SK-N-SH (cell line): ENCODE measurements around the gene S100A4. TPM values are rescaled to one million over a fixed set of nuclear protein-coding genes. Genes with fewer than 3 reads are reported as not detected.

ENCODE experiments used
- CTCF ChIA-PET: fragments of 300-600, 350-600 bp; formaldehyde crosslinking; extraction: SDS; loops from one replicate; lab custom pipeline; 2021; lab: Yijun Ruan, JAX
- POLR2A ChIA-PET: fragments of 350-600 bp; sonication (Branson Sonifier 250); formaldehyde crosslinking; extraction: SDS; loops from one replicate; lab custom pipeline; 2020; ENCODE audit warnings: antibody characterized with exemption, inconsistent platforms; lab: Yijun Ruan, JAX
- DNase-seq: peaks from one replicate; pipeline ENCODE4 v3.0.0; 2012
- H2AFZ ChIP-seq: fragments of 200-600 bp; sonication (generic); 2 replicates; pipeline ENCODE4 v1.8.1; 2016; ENCODE audit warnings: antibody characterized with exemption, mild to moderate bottlenecking, low read depth
- H3F3A ChIP-seq: fragments of 200-600 bp; sonication (generic); replicated peaks from 2 replicates; pipeline ENCODE3; 2016; ENCODE audit warnings: antibody characterized with exemption, mild to moderate bottlenecking; ENCODE audit not compliant: insufficient read depth
- H3K27ac ChIP-seq, 2 experiments: fragments of 200-500 bp in 1 of 2; fragments of 200-600 bp in 1 of 2; sonication (Bioruptor generic) in 1 of 2; sonication (generic), shearing (Covaris generic) in 1 of 2; 2 replicates each; pipeline versions ENCODE4 v1.5.1 to v1.6.1; 2014 to 2016; ENCODE audit warnings: low read depth in 2 of 2, inconsistent platforms in 1 of 2, low read length in 1 of 2, mild to moderate bottlenecking in 1 of 2, mixed read lengths in 1 of 2
- H3K27me3 ChIP-seq: fragments of 200-600 bp; sonication (generic), shearing (Covaris generic); 2 replicates; pipeline ENCODE4 v1.6.1; 2016; ENCODE audit warnings: mixed run types; ENCODE audit not compliant: insufficient read depth
- H3K36me3 ChIP-seq, 2 experiments: fragments of 200-500 bp in 1 of 2; fragments of 200-600 bp in 1 of 2; sonication (Bioruptor generic) in 1 of 2; sonication (generic) in 1 of 2; replicated peaks in 1 of 2; 2 replicates each; pipeline versions ENCODE3 to v1.5.1; 2014 to 2016; ENCODE audit warnings: low read length in 1 of 2, mild to moderate bottlenecking in 1 of 2; ENCODE audit not compliant: insufficient read depth in 2 of 2, control insufficient read depth in 1 of 2
- H3K4me1 ChIP-seq, 2 experiments: fragments of 200-500 bp in 1 of 2; fragments of 200-600 bp in 1 of 2; sonication (Bioruptor generic) in 1 of 2; sonication (generic), shearing (Covaris generic) in 1 of 2; 2 replicates each; pipeline versions ENCODE4 v1.5.1 to v1.6.1; 2014 to 2016; ENCODE audit warnings: low read depth in 1 of 2, low read length in 1 of 2, mixed run types in 1 of 2; ENCODE audit not compliant: insufficient read depth in 2 of 2, control insufficient read depth in 1 of 2
- H3K4me2 ChIP-seq: fragments of 200-600 bp; sonication (generic), shearing (Covaris generic); 2 replicates; pipeline ENCODE4 v1.6.1; 2017; ENCODE audit warnings: mixed run types
- H3K4me3 ChIP-seq, 2 experiments: fragments of 200-500 bp in 1 of 2; fragments of 200-600 bp in 1 of 2; sonication (Bioruptor generic) in 1 of 2; sonication (generic), shearing (Covaris generic) in 1 of 2; 2 replicates each; pipeline versions ENCODE4 v1.5.1 to v1.8.1; 2014 to 2016; ENCODE audit warnings: low read depth in 2 of 2, inconsistent platforms in 1 of 2, low read length in 1 of 2, mild to moderate bottlenecking in 1 of 2, mixed read lengths in 1 of 2, moderate library complexity in 1 of 2
- H3K79me2 ChIP-seq: fragments of 200-600 bp; sonication (generic); 2 replicates; pipeline ENCODE4 v1.8.1; 2017; ENCODE audit warnings: mild to moderate bottlenecking; ENCODE audit not compliant: insufficient read depth
- H3K9ac ChIP-seq: fragments of 200-600 bp; sonication (generic); 2 replicates; pipeline ENCODE4 v1.6.1; 2017; ENCODE audit warnings: mixed run types
- H3K9me2 ChIP-seq: fragments of 200-600 bp; sonication (generic); 2 replicates; pipeline ENCODE4 v1.6.1; 2017; ENCODE audit warnings: mixed run types
- H3K9me3 ChIP-seq: fragments of 200-600 bp; sonication (generic); 2 replicates; pipeline ENCODE4 v1.6.1; 2017; ENCODE audit warnings: mixed run types, mild to moderate bottlenecking, moderate library complexity
- H4K20me1 ChIP-seq: fragments of 200-600 bp; sonication (generic); 2 replicates; pipeline ENCODE4 v1.6.1; 2017; ENCODE audit warnings: mild to moderate bottlenecking, mixed run types; ENCODE audit not compliant: insufficient read depth
- CHD2 ChIP-seq: fragments of 150-350 bp; IDR thresholded peaks from 2 replicates; pipeline ENCODE4 v1.6.1; 2018; ENCODE audit warnings: low read length; ENCODE audit not compliant: partially characterized antibody
- ELF1 ChIP-seq: IDR thresholded peaks from 2 replicates; pipeline ENCODE4 v1.4.0; 2012
- FOSL2 ChIP-seq: IDR thresholded peaks from 2 replicates; pipeline ENCODE4 v1.4.0; 2012; ENCODE audit warnings: low read depth, mild to moderate bottlenecking, moderate library complexity, borderline replicate concordance
- GATA2 ChIP-seq: sonication (generic); formaldehyde crosslinking; IDR thresholded peaks from 2 replicates; pipeline ENCODE4 v1.5.0; 2020; ENCODE audit warnings: mild to moderate bottlenecking, missing genetic modification reagents
- IRF3 ChIP-seq: fragments of 150-350 bp; IDR thresholded peaks from 2 replicates; pipeline ENCODE4 v1.6.1; 2016; ENCODE audit warnings: mild to moderate bottlenecking, low read depth, low read length
- JUND ChIP-seq: IDR thresholded peaks from 2 replicates; pipeline ENCODE4 v1.4.0; 2012
- PBX3 ChIP-seq: IDR thresholded peaks from 2 replicates; pipeline ENCODE4; 2012
- POLR2AphosphoS5 ChIP-seq: IDR thresholded peaks from 2 replicates; pipeline ENCODE4 v1.6.1; 2012; ENCODE audit warnings: low read depth, low read length
- RAD21 ChIP-seq: IDR thresholded peaks from 2 replicates; pipeline ENCODE4 v1.6.1; 2012; ENCODE audit warnings: mild to moderate bottlenecking, low read length
- RXRA ChIP-seq: IDR thresholded peaks from 2 replicates; pipeline ENCODE4 v1.4.0; 2012; ENCODE audit warnings: low read depth, mild to moderate bottlenecking, borderline replicate concordance
- TAF1 ChIP-seq: IDR thresholded peaks from 2 replicates; pipeline ENCODE4 v1.6.1; 2012; ENCODE audit warnings: low read depth, mild to moderate bottlenecking, low read length, moderate library complexity, borderline replicate concordance
- TCF12 ChIP-seq: IDR thresholded peaks from 2 replicates; pipeline ENCODE4 v1.4.0; 2012
- WGBS: methylation state at CpG from one replicate; pipeline ENCODE4 v1.1.6; 2017; ENCODE audit warnings: low lambda C conversion rate; 5-methylcytosine and 5-hydroxymethylcytosine counted together
- polyA plus RNA-seq, 3 experiments: library from polyadenylated mRNA; depleted of rRNA; stranded (reverse); fragments of >200 nt; gene quantifications; 2 replicates each; pipeline ENCODE4 v1.2.3, GENCODE V29; 2012

S100A4 gene
- polyA plus RNA-seq, 1 of the 3 experiments (the other 2 are of a cell fraction): 25.4 TPM

- H2AFZ ChIP-seq: peak overlapping the region; percentile 42
- no peaks in the 10 kb centered on the region for H3K36me3 ChIP-seq
- H3K9ac ChIP-seq: no peak overlapping the region; the same call in 1 of the 2 replicates
- peak overlapping the region; percentile 57; the same call in 1 of the 2 replicates for H3K4me2 ChIP-seq
- no peaks in the 10 kb centered on the region for H3K9me3 ChIP-seq
- no peaks in the 10 kb centered on the region for H4K20me1 ChIP-seq
- no peaks in the 10 kb centered on the region; the same call in 1 of the 2 replicates for H3K79me2 ChIP-seq
- POLR2A ChIA-PET: no interaction called here
- CTCF ChIA-PET: interaction anchor here (0.6 to 4.3 kb wide), 5 partner anchors 8 to 67 kb away, joined by 3 to 31 read pairs (median 3); no protein-coding TSS in a partner anchor
- peaks cover under 1% of the 10 kb centered on the region for H3F3A ChIP-seq
- H3K9me2 ChIP-seq: no peaks in the 10 kb centered on the region
- TF ChIP-seq PBX3: peak; percentile 69
- TF ChIP-seq RXRA: 0 out of 2 replicates have a peak, but pooled peaks have one; percentile 9
- TF ChIP-seq ELF1: no peak
- peak; percentile 27; the same call in 1 of the 2 replicates for TF ChIP-seq TCF12
- TF ChIP-seq IRF3: no peak
- peak; percentile 53 for TF ChIP-seq JUND
- TF ChIP-seq, all 33 proteins: peak for 4
- H3K4me1 ChIP-seq: peaks cover 0 to 16% of the 10 kb centered on the region in 2 experiments; a peak in 2 of 4 replicates
- DNase-seq: no peak
- no peak overlapping the region for H3K4me3 ChIP-seq
- H3K27me3 ChIP-seq: no peaks in the 10 kb centered on the region
- H3K27ac ChIP-seq: peak overlapping the region in 1 of 2 experiments; percentile 68; a peak in 2 of 4 replicates
These were observed 32.9 kb upstream of the S100A4 start for GRCh38 chr1:153578490-153578889.

- no peaks in the 10 kb centered on the region for H3K27me3 ChIP-seq
These were observed 32.0 kb upstream of the S100A4 start for GRCh38 chr1:153577624-153578051.

More at GRCh38 chr1:153577624-153578051, 32.0 kb upstream of the S100A4 start:
- Histone ChIP-seq H3K4me1 (peaks cover 0 to 23% of the 10 kb centered on the region in 2 experiments; a peak in 2 of 4 replicates), H3K27ac (peak overlapping the region in 1 of 2 experiments; percentile 68; a peak in 2 of 4 replicates), H3K79me2 (no peaks in the 10 kb centered on the region; the same call in 1 of the 2 replicates), H2AFZ (no peak overlapping the region), H4K20me1 (no peaks in the 10 kb centered on the region), H3F3A (peaks cover 9% of the 10 kb centered on the region), H3K9ac (no peak overlapping the region), H3K9me3 (no peaks in the 10 kb centered on the region), H3K9me2 (no peaks in the 10 kb centered on the region), H3K4me3 (no peak overlapping the region), H3K36me3 (no peaks in the 10 kb centered on the region), H3K4me2 (peak overlapping the region; percentile 57; the same call in 1 of the 2 replicates)
- TF ChIP-seq RAD21 (no peak), CHD2 (no peak), PBX3 (no peak), GATA2 (no peak), POLR2AphosphoS5 (no peak), TAF1 (no peak), FOSL2 (no peak)
- POLR2A ChIA-PET: no interaction called here
- DNase-seq: no peak
- 81% methylated on average over 9 of the region's 9 CpGs for WGBS
- CTCF ChIA-PET: interaction anchor here (0.8 to 4.3 kb wide), 7 partner anchors 9 to 83 kb away, joined by 3 to 31 read pairs (median 5); no protein-coding TSS in a partner anchor
